Neural cell (in vitro differentiated cells): ENCODE measurements around the gene PLD1. TPM values are rescaled to one million over a fixed set of nuclear protein-coding genes. Genes with fewer than 3 reads are reported as not detected.

Experiments used
- H2AFZ ChIP-seq: fragments of 200-600, 300-800 bp; sonication (generic), shearing (Covaris generic); 2 replicates; pipeline ENCODE4 v1.6.0; 2014; ENCODE audit warnings: low read depth, mild to moderate bottlenecking, antibody characterized with exemption, low read length, moderate library complexity
- H3F3A ChIP-seq: fragments of 200-600 bp; shearing (Covaris generic); 2 replicates; pipeline ENCODE4 v1.6.1; 2016; ENCODE audit warnings: mild to moderate bottlenecking, moderate library complexity, mixed read lengths, antibody characterized with exemption, low read length; ENCODE audit not compliant: insufficient read depth, poor library complexity, severe bottlenecking
- H3K27ac ChIP-seq: fragments of 200-600, 300-800 bp; sonication (generic), shearing (Covaris generic); 2 replicates; pipeline ENCODE4 v1.5.1; 2014; ENCODE audit warnings: mild to moderate bottlenecking, low read length, moderate library complexity
- H3K27me3 ChIP-seq: fragments of 300-800, 200-600 bp; sonication (generic), shearing (Covaris generic); 2 replicates; pipeline ENCODE4 v1.6.0; 2014; ENCODE audit warnings: mild to moderate bottlenecking, low read depth, low read length, moderate library complexity; ENCODE audit not compliant: insufficient read depth
- H3K36me3 ChIP-seq: fragments of 300-800, 200-600 bp; sonication (generic), shearing (Covaris generic); 2 replicates; pipeline ENCODE4 v1.5.1; 2014; ENCODE audit warnings: mild to moderate bottlenecking, antibody characterized with exemption, low read length, moderate library complexity; ENCODE audit not compliant: insufficient read depth
- H3K4me2 ChIP-seq: fragments of 300-800, 200-600 bp; sonication (generic), shearing (Covaris generic); 2 replicates; pipeline ENCODE4 v1.6.0; 2014; ENCODE audit warnings: mild to moderate bottlenecking, low read length
- H3K4me3 ChIP-seq: fragments of 300-800, 200-600 bp; sonication (generic), shearing (Covaris generic); 2 replicates; pipeline ENCODE4 v1.5.1; 2014; ENCODE audit warnings: mild to moderate bottlenecking, low read length, moderate library complexity
- H3K79me2 ChIP-seq: fragments of 200-600 bp; shearing (Covaris generic); replicated peaks from 2 replicates; pipeline ENCODE4 v1.6.0; 2014; ENCODE audit warnings: mild to moderate bottlenecking, low read length, moderate library complexity; ENCODE audit not compliant: insufficient read depth
- H3K9ac ChIP-seq: fragments of 300-800, 200-600 bp; sonication (generic), shearing (Covaris generic); 2 replicates; pipeline ENCODE4 v1.6.1; 2016; ENCODE audit warnings: mild to moderate bottlenecking, low read length, mixed read lengths
- H3K9me2 ChIP-seq: fragments of 200-600 bp; shearing (Covaris generic); 2 replicates; pipeline ENCODE4 v1.6.1; 2016; ENCODE audit warnings: mild to moderate bottlenecking, low read length, mixed read lengths; ENCODE audit not compliant: insufficient read depth
- H3K9me3 ChIP-seq: fragments of 200-600, 300-800 bp; sonication (generic), shearing (Covaris generic); 2 replicates; pipeline ENCODE4 v1.6.1; 2016; ENCODE audit warnings: mild to moderate bottlenecking, mixed run types, low read length, moderate library complexity, mixed read lengths
- H4K20me1 ChIP-seq: fragments of 200-600 bp; shearing (Covaris generic); 2 replicates; pipeline ENCODE4 v1.6.1; 2016; ENCODE audit warnings: mild to moderate bottlenecking, mixed run types; ENCODE audit not compliant: insufficient read depth
- CTCF ChIP-seq: fragments of 450-650 bp; IDR thresholded peaks from 2 replicates; pipeline ENCODE4 v1.5.1; 2014; ENCODE audit warnings: antibody characterized with exemption, mild to moderate bottlenecking, moderate library complexity; ENCODE audit not compliant: poor library complexity, severe bottlenecking
- EP300 ChIP-seq: fragments of 450-650 bp; conservative IDR thresholded peaks from 2 replicates; pipeline ENCODE4 v1.6.1; 2014; ENCODE audit warnings: antibody characterized with exemption, mild to moderate bottlenecking, moderate library complexity; ENCODE audit not compliant: poor library complexity, severe bottlenecking
- EZH2 ChIP-seq: fragments of 200-600, 300-800 bp; shearing (Covaris generic), sonication (generic); IDR thresholded peaks from 2 replicates; pipeline ENCODE4 v1.6.1; 2014; ENCODE audit warnings: antibody characterized with exemption, low read length, borderline replicate concordance, mild to moderate bottlenecking; ENCODE audit not compliant: insufficient read depth, poor library complexity, severe bottlenecking
- MXI1 ChIP-seq: fragments of 450-650 bp; conservative IDR thresholded peaks from 2 replicates; pipeline ENCODE4 v1.6.1; 2014; ENCODE audit warnings: antibody characterized with exemption, mild to moderate bottlenecking; ENCODE audit not compliant: poor library complexity, severe bottlenecking
- POLR2AphosphoS5 ChIP-seq: IDR thresholded peaks from 2 replicates; pipeline ENCODE4 v1.6.1; 2012
- RAD21 ChIP-seq: fragments of 450-650 bp; conservative IDR thresholded peaks from 2 replicates; pipeline ENCODE4 v1.6.1; 2014; ENCODE audit warnings: antibody characterized with exemption, mild to moderate bottlenecking, moderate library complexity
- REST ChIP-seq: IDR thresholded peaks from 2 replicates; pipeline ENCODE4 v1.6.1; 2012; ENCODE audit warnings: borderline replicate concordance
- SMC3 ChIP-seq: fragments of 450-650 bp; conservative IDR thresholded peaks from 2 replicates; pipeline ENCODE4 v1.6.1; 2014; ENCODE audit warnings: antibody characterized with exemption, mild to moderate bottlenecking, moderate library complexity; ENCODE audit not compliant: poor library complexity
- TAF1 ChIP-seq: IDR thresholded peaks from 2 replicates; pipeline ENCODE4 v1.6.1; 2012; ENCODE audit warnings: low read depth
- polyA plus RNA-seq: library from polyadenylated mRNA; depleted of rRNA; stranded (reverse); fragments of >200 nt; gene quantifications from 2 replicates; pipeline ENCODE4 v1.2.3, GENCODE V29; 2014

The PLD1 gene
- polyA plus RNA-seq, 1 donor from 2014 or later, result 0.06 TPM

GRCh38 chr3:171682743-171683142 is 127.5 kb downstream of the PLD1 start:
- Histone ChIP-seq H3K36me3 (no peaks in the 10 kb centered on the region), H3K9me2 (no peaks in the 10 kb centered on the region), H3K79me2 (no peaks in the 10 kb centered on the region), H3K27ac (no peak overlapping the region), H3K4me3 (no peak overlapping the region), H2AFZ (no peak overlapping the region), H3K9me3 (no peaks in the 10 kb centered on the region), H3K27me3 (no peaks in the 10 kb centered on the region), H3F3A (no peaks in the 10 kb centered on the region), H4K20me1 (no peaks in the 10 kb centered on the region), H3K9ac (no peak overlapping the region), H3K4me2 (no peak overlapping the region)
- TF ChIP-seq POLR2AphosphoS5, result no peak
- no peak for TF ChIP-seq EP300
- no peak for TF ChIP-seq REST
- no peak for TF ChIP-seq EZH2
- TF ChIP-seq TAF1, result no peak
- TF ChIP-seq RAD21, result no peak
- TF ChIP-seq MXI1, result no peak
- no peak for TF ChIP-seq CTCF
- TF ChIP-seq SMC3, result no peak

- H3K36me3 ChIP-seq, result no peaks in the 10 kb centered on the region
- H3K27me3 ChIP-seq, result no peaks in the 10 kb centered on the region
- H3K27ac ChIP-seq, result no peak overlapping the region
- no peaks in the 10 kb centered on the region for H3K79me2 ChIP-seq
- no peaks in the 10 kb centered on the region for H3F3A ChIP-seq
- no peak for TF ChIP-seq REST
- TF ChIP-seq EP300, result no peak
- TF ChIP-seq SMC3, result no peak
- no peak for TF ChIP-seq TAF1
- TF ChIP-seq EZH2, result no peak
- no peak for TF ChIP-seq CTCF
- H3K9me3 ChIP-seq, result no peaks in the 10 kb centered on the region
- H3K4me2 ChIP-seq, result no peak overlapping the region
- no peak overlapping the region for H2AFZ ChIP-seq
- H3K9ac ChIP-seq, result no peak overlapping the region
- no peaks in the 10 kb centered on the region for H3K9me2 ChIP-seq
- H4K20me1 ChIP-seq, result no peaks in the 10 kb centered on the region
- H3K4me3 ChIP-seq, result no peak overlapping the region
Measured at GRCh38 chr3:171680726-171681411, 129.4 kb downstream of the PLD1 start.
